ENCODE data around the gene RAB3GAP2. TPM values are rescaled to one million over a fixed set of nuclear protein-coding genes. Genes with fewer than 3 reads are reported as not detected.
"Not testable (repeated sequence)": the region's sequence is repeated elsewhere in the genome, so short reads cannot be mapped to it uniquely, and the experiment has no call there.

RAB3GAP2 gene
- total RNA-seq, 4 donors from 2014 or later, result 13.8 to 28.0 (median 20.4) TPM

GRCh38 chr1:220219136-220219442 is 53.2 kb downstream of the RAB3GAP2 start:
- TF ChIP-seq CTCF (IDR thresholded peaks at IDR 0.05) (no peak), POLR2A (IDR thresholded peaks at IDR 0.05) (no peak)
- no peak for DNase-seq
- intact Hi-C loops (cut with DNase I), result no loop called here

GRCh38 chr1:220218397-220219135 is 53.7 kb downstream of the RAB3GAP2 start:
- H3K27me3 ChIP-seq; H3K9me3 ChIP-seq; intact Hi-C loops (cut with DNase I); H3K4me3 ChIP-seq; DNase-seq; H3K27ac ChIP-seq: not testable (repeated sequence)
- H3K4me1 ChIP-seq, result peaks cover 0 to 15% (median 5%) of the 10 kb centered on the region in 3 donors
- WGBS, 2 donors, result 53 to 54% methylated on average over 6 of the region's 6 CpGs
- peaks cover 0 to 11% (median 0%) of the 10 kb centered on the region in 3 donors for H3K36me3 ChIP-seq
- peak; percentile 38 to 67 (median 44) for TF ChIP-seq CTCF (IDR thresholded peaks at IDR 0.05)

More at GRCh38 chr1:220219136-220219442, 53.2 kb downstream of the RAB3GAP2 start:
- Histone ChIP-seq H3K9me3 (no peaks in the 10 kb centered on the region), H3K27ac (no peak overlapping the region), H3K4me1 (peaks cover 0 to 15% (median 5%) of the 10 kb centered on the region in 3 donors), H3K27me3 (no peaks in the 10 kb centered on the region), H3K4me3 (no peak overlapping the region), H3K36me3 (peaks cover 0 to 11% (median 0%) of the 10 kb centered on the region in 3 donors)

- H3K27ac ChIP-seq, result no peak overlapping the region
- H3K9me3 ChIP-seq, result no peaks in the 10 kb centered on the region
- DNase-seq, result no peak
- intact Hi-C loops (cut with DNase I), result no loop called here
- TF ChIP-seq CTCF (IDR thresholded peaks at IDR 0.05) (peak in 2 of 6 experiments; percentile 30 to 46), POLR2A (IDR thresholded peaks at IDR 0.05) (no peak)
- H3K4me1 ChIP-seq, result peaks cover 0 to 15% (median 5%) of the 10 kb centered on the region in 3 donors
- no peaks in the 10 kb centered on the region for H3K27me3 ChIP-seq
- H3K4me3 ChIP-seq, result no peak overlapping the region
- peaks cover 0 to 14% (median 0%) of the 10 kb centered on the region in 3 donors for H3K36me3 ChIP-seq
- WGBS, 2 donors, result 60 to 63% methylated on average over 2 of the region's 2 CpGs
Measured at GRCh38 chr1:220217383-220217988, 54.8 kb downstream of the RAB3GAP2 start.

GRCh38 chr1:220213382-220213983 is 58.8 kb downstream of the RAB3GAP2 start:
- intact Hi-C loops (cut with DNase I), result no loop called here
- peaks cover 0 to 43% (median 0%) of the 10 kb centered on the region in 3 donors for H3K36me3 ChIP-seq
- no peaks in the 10 kb centered on the region for H3K27me3 ChIP-seq
- WGBS, 2 donors, result 84 to 87% methylated on average over 4 of the region's 4 CpGs
- no peaks in the 10 kb centered on the region for H3K9me3 ChIP-seq
- no peak for DNase-seq
- TF ChIP-seq CTCF (IDR thresholded peaks at IDR 0.05) (no peak), POLR2A (IDR thresholded peaks at IDR 0.05) (no peak)
- no peak overlapping the region for H3K4me3 ChIP-seq
- H3K27ac ChIP-seq, result no peak overlapping the region
- peaks cover 0 to 3% (median 0%) of the 10 kb centered on the region in 3 donors for H3K4me1 ChIP-seq

GRCh38 chr1:220207411-220207810 is 64.8 kb downstream of the RAB3GAP2 start:
- Histone ChIP-seq H3K27ac (no peak overlapping the region), H3K27me3 (no peaks in the 10 kb centered on the region), H3K4me1 (no peaks in the 10 kb centered on the region), H3K4me3 (no peak overlapping the region), H3K9me3 (no peaks in the 10 kb centered on the region), H3K36me3 (peaks cover 0 to 95% (median 11%) of the 10 kb centered on the region in 3 donors)
- DNase-seq, result no peak
- TF ChIP-seq CTCF (IDR thresholded peaks at IDR 0.05), result no peak
- no peak for TF ChIP-seq POLR2A (IDR thresholded peaks at IDR 0.05)
- intact Hi-C loops (cut with DNase I), result no loop called here

GRCh38 chr1:220204758-220205157 is 67.5 kb downstream of the RAB3GAP2 start:
- H3K9me3 ChIP-seq; H3K27ac ChIP-seq; H3K4me1 ChIP-seq; H3K4me3 ChIP-seq; H3K27me3 ChIP-seq; intact Hi-C loops (cut with DNase I); DNase-seq: not testable (repeated sequence)
- peaks cover 5 to 95% (median 23%) of the 10 kb centered on the region in 3 donors for H3K36me3 ChIP-seq
- WGBS, 2 donors, result 100% methylated on average over 2 of the region's 2 CpGs

Measured in esophagus squamous epithelium (tissue), 5 donors.